Measurements from ENCODE around the gene TTC34. TPM values are rescaled to one million over a fixed set of nuclear protein-coding genes. Genes with fewer than 3 reads are reported as not detected.

The TTC34 gene
- under 1 TPM in 10 of 12 donors, not detected in 2; 0.08 to 0.94 (median 0.27) TPM for polyA plus RNA-seq (ENCODE audit: insufficient read length in 12 of 12)
- long read RNA-seq, donor 1: 0 reads
- long read RNA-seq, donor 2: 0 reads
- long read RNA-seq, donor 3: 0 reads
- long read RNA-seq, donor 4: 0 reads
- long read RNA-seq, donor 5: 0 reads
- long read RNA-seq, donor 6: 0 reads
- long read RNA-seq, donor 7: 0 reads
- long read RNA-seq, donor 8: 0 reads
- long read RNA-seq, donor 9: 0 reads
- long read RNA-seq, donor 10: 0 reads
- long read RNA-seq, donor 11: 0 reads

GRCh38 chr1:2801535-2802291, at the start of gene TTC34:
TTC34 (minus strand) TSS chr1:2801693; CDS start chr1:2800827, 866 bp downstream.
- DNase-seq: no peak

GRCh38 chr1:2850502-2850901, 49.0 kb upstream of the TTC34 start:
- DNase-seq: no peak

- DNase-seq: no peak
Observed at GRCh38 chr1:2848006-2848670, 46.6 kb upstream of the TTC34 start.

GRCh38 chr1:2847086-2847985, 45.8 kb upstream of the TTC34 start:
- DNase-seq: no peak

- DNase-seq: no peak
Observed at GRCh38 chr1:2845869-2846268, 44.4 kb upstream of the TTC34 start.

- no peak for DNase-seq
Observed at GRCh38 chr1:2840036-2840809, 38.7 kb upstream of the TTC34 start.

GRCh38 chr1:2837823-2838222, 36.3 kb upstream of the TTC34 start:
- no peak for DNase-seq

GRCh38 chr1:2837316-2837715, 35.8 kb upstream of the TTC34 start:
- DNase-seq: no peak

- no peak for DNase-seq
Observed at GRCh38 chr1:2836333-2836970, 35.0 kb upstream of the TTC34 start.

- DNase-seq: no peak
Observed at GRCh38 chr1:2835650-2836159, 34.2 kb upstream of the TTC34 start.

GRCh38 chr1:2834741-2835564, 33.5 kb upstream of the TTC34 start:
- no peak for DNase-seq

GRCh38 chr1:2834146-2834475, 32.6 kb upstream of the TTC34 start:
- no peak for DNase-seq

GRCh38 chr1:2833454-2834145, 32.1 kb upstream of the TTC34 start:
- DNase-seq: no peak

- DNase-seq: no peak
Observed at GRCh38 chr1:2832506-2833453, 31.3 kb upstream of the TTC34 start.

GRCh38 chr1:2831596-2832212, 30.2 kb upstream of the TTC34 start:
- DNase-seq: no peak

GRCh38 chr1:2830761-2831425, 29.4 kb upstream of the TTC34 start:
- no peak for DNase-seq

All from muscle of arm (tissue), 14 donors.